Calu3 (cell line): ENCODE measurements around the gene TGM2. TPM values are rescaled to one million over a fixed set of nuclear protein-coding genes. Genes with fewer than 3 reads are reported as not detected.
A peak's percentile ranks its signal among the peaks of the same experiment; 100 is the strongest.

Source experiments
- BruUV-seq: library from RNA; stranded (reverse); fragments of 400-500 nt; replicated peaks from 2 replicates; lab custom pipeline; 2021; lab: Mats Ljungman, UMichigan
- CTCF ChIA-PET: fragments of 300-600 bp; sonication (Branson Sonifier 250); formaldehyde crosslinking; loops from one replicate; lab custom pipeline; 2022; ENCODE audit warnings: antibody characterized with exemption; lab: Charles Lee
- DNase-seq: peaks from one replicate; pipeline ENCODE4 v3.0.0; 2022
- H3K27ac Mint-ChIP-seq: one replicate; pipeline ENCODE4 v1.8.0; 2022; ENCODE audit warnings: mixed read lengths; ENCODE audit not compliant: unreplicated experiment
- H3K27me3 Mint-ChIP-seq: one replicate; pipeline ENCODE4 v1.8.0; 2022; ENCODE audit warnings: mixed read lengths; ENCODE audit not compliant: unreplicated experiment
- H3K36me3 Mint-ChIP-seq: one replicate; pipeline ENCODE4 v1.8.0; 2022; ENCODE audit warnings: mild to moderate bottlenecking, moderate library complexity, mixed read lengths; ENCODE audit not compliant: insufficient read depth, unreplicated experiment
- H3K4me1 Mint-ChIP-seq: one replicate; pipeline ENCODE4 v1.8.0; 2022; ENCODE audit warnings: mild to moderate bottlenecking, low read depth, mixed read lengths; ENCODE audit not compliant: unreplicated experiment
- H3K4me3 Mint-ChIP-seq: one replicate; pipeline ENCODE4 v1.8.0; 2022; ENCODE audit warnings: mild to moderate bottlenecking, low read depth, moderate library complexity, mixed read lengths; ENCODE audit not compliant: unreplicated experiment
- H3K9me3 Mint-ChIP-seq: one replicate; pipeline ENCODE4 v1.8.0; 2022; ENCODE audit warnings: low read depth, mixed read lengths; ENCODE audit not compliant: unreplicated experiment
- intact Hi-C: fragments of 100-400 bp; cut with micrococcal nuclease; formaldehyde crosslinking; loops from one replicate; pipeline ENCODE4 v1.10.0; 2022; ENCODE audit not compliant: unreplicated experiment
- total RNA-seq: library from RNA; stranded (reverse); gene quantifications from 2 replicates; pipeline ENCODE4 v1.2.3, GENCODE V29; 2022
- TF ChIP-seq, protein P1 (sequence below): fragments of 200-600 bp; IDR thresholded peaks from one replicate; pipeline ENCODE4 v1.8.0; 2022; ENCODE audit warnings: antibody characterized with exemption; ENCODE audit not compliant: unreplicated experiment

Gene TGM2
- total RNA-seq, 1 experiment from 2014 or later, result 311 TPM

- no peak for DNase-seq
Observed at GRCh38 chr20:38135651-38136420, 29.2 kb downstream of the TGM2 start.

DNA sequence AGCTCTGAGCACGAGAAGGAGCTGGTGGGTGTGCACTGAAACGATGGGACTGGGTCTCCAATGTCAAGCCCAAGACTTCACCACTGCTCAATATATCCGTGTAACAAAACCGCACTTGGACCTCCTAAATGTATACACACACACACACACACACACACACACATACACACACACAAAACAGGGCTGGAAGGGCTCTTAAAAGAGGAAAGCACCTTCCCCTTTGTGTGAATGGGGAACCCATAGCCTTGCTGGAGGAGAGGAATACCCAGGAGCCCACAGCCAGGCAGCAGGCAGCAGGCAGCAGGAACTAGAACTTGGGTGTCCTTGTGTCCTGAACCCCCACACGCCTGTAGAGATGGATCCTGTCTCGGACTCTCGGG is 29.8 kb downstream of the TGM2 start:
- no peak overlapping the region for H3K4me3 Mint-ChIP-seq
- TF ChIP-seq, protein P1, sequence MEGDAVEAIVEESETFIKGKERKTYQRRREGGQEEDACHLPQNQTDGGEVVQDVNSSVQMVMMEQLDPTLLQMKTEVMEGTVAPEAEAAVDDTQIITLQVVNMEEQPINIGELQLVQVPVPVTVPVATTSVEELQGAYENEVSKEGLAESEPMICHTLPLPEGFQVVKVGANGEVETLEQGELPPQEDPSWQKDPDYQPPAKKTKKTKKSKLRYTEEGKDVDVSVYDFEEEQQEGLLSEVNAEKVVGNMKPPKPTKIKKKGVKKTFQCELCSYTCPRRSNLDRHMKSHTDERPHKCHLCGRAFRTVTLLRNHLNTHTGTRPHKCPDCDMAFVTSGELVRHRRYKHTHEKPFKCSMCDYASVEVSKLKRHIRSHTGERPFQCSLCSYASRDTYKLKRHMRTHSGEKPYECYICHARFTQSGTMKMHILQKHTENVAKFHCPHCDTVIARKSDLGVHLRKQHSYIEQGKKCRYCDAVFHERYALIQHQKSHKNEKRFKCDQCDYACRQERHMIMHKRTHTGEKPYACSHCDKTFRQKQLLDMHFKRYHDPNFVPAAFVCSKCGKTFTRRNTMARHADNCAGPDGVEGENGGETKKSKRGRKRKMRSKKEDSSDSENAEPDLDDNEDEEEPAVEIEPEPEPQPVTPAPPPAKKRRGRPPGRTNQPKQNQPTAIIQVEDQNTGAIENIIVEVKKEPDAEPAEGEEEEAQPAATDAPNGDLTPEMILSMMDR, result no peak
- H3K27me3 Mint-ChIP-seq, result no peaks in the 10 kb centered on the region
- peak overlapping the region; percentile 51 for H3K27ac Mint-ChIP-seq
- CTCF ChIA-PET, result no interaction called here
- peaks cover 62% of the 10 kb centered on the region for H3K4me1 Mint-ChIP-seq
- H3K36me3 Mint-ChIP-seq, result peaks cover 88% of the 10 kb centered on the region
- intact Hi-C loops, result no loop called here
- no peaks in the 10 kb centered on the region for H3K9me3 Mint-ChIP-seq
- no TSS peak for BruUV-seq
- no peak for DNase-seq

More at GRCh38 chr20:38135651-38136420, 29.2 kb downstream of the TGM2 start:
- no TSS peak for BruUV-seq
- Mint-ChIP-seq H3K36me3 (peaks cover 86% of the 10 kb centered on the region), H3K4me1 (peaks cover 63% of the 10 kb centered on the region), H3K4me3 (no peak overlapping the region), H3K9me3 (no peaks in the 10 kb centered on the region), H3K27ac (peak overlapping the region; percentile 51), H3K27me3 (no peaks in the 10 kb centered on the region)
- CTCF ChIA-PET, result no interaction called here
- TF ChIP-seq, protein P1, result no peak
- intact Hi-C loops, result no loop called here

- peaks cover 83% of the 10 kb centered on the region for H3K36me3 Mint-ChIP-seq
- H3K27me3 Mint-ChIP-seq, result no peaks in the 10 kb centered on the region
- H3K9me3 Mint-ChIP-seq, result no peaks in the 10 kb centered on the region
- peak overlapping the region; percentile 2 for H3K4me3 Mint-ChIP-seq
- TF ChIP-seq, protein P1, result no peak
- peak overlapping the region; percentile 51 for H3K27ac Mint-ChIP-seq
- H3K4me1 Mint-ChIP-seq, result peaks cover 62% of the 10 kb centered on the region
- BruUV-seq, result no TSS peak
- DNase-seq, result peak; percentile 78
- intact Hi-C loops, result no loop called here
- CTCF ChIA-PET, result no interaction called here
Observed at GRCh38 chr20:38134427-38135270, 30.4 kb downstream of the TGM2 start.

DNA sequence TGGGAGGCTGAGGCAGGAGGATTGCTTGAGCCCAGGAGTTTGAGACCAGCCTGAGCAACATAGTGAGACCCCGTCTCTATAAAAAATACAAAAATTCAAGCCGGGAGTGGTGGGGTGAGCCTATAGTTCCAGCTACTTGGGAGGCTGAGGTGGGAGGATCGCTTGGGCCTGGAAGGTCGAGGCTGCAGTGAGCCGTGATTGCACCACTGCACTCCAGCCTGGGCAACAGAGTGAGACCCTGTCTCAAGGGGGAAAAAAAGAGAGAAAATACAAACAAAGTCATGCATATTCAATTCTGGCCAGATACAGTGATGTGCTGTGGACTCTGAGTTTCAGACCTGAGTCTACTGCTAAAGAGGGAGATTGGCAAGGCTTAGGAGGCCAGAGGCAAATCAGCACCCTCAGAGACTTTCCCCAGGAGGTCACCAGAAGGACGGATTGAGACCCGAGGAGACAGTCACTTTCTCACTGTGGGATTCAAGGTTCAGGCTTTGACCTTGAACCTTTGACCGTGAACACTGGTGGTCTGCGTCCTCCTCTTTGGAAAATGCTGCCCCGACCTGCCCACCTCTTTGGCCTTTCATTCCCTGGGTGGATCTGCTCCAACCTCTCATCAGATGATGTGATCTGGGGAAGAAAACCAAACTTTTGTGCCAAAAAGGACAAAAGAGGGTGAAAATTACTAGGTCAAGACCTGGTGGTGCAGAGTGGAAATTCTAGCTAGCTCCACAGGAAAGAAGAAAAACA is 31.2 kb downstream of the TGM2 start:
- DNase-seq, result no peak

More for the DNA sequence above, 31.2 kb downstream of the TGM2 start:
- Mint-ChIP-seq H3K9me3 (no peaks in the 10 kb centered on the region), H3K27ac (peak overlapping the region; percentile 51), H3K36me3 (peaks cover 80% of the 10 kb centered on the region), H3K27me3 (no peaks in the 10 kb centered on the region), H3K4me3 (peak overlapping the region; percentile 2), H3K4me1 (peaks cover 55% of the 10 kb centered on the region)
- no TSS peak for BruUV-seq
- TF ChIP-seq, protein P1, result no peak
- intact Hi-C loops, result no loop called here
- CTCF ChIA-PET, result no interaction called here
